ENCODE measurements around the gene PRKN. TPM values are rescaled to one million over a fixed set of nuclear protein-coding genes. Genes with fewer than 3 reads are reported as not detected.

The PRKN gene
- total and polyA plus RNA-seq, 10 donors = 0.23 to 14.1 (median 7.0) TPM

DNA sequence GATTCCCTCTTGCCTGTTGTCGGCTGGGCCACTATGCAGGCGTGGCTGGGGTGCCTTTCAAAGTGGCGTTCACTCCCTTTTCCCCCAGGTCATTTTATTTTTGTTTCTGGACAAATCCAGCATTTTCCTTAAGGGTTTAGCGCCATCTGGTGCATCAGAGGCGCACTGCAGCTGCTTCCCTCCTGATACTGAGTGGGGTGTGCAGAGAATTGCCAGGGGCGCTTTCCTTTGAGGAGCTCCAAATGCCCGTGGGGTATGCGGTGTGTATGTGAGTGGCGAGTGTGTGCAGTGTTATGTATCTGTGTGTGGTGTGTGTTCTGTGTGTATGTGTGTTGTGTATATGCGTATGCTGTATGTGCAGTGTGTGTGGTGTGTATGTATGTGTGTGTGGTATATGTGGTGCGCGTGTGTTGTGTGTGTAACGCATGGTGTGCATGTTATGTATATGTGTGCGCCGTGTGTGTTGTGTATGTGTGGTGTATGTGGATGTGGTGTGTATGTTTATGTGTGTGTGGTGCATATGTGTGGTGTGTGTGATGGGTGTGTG lies 1353.6 kb downstream of the PRKN start:
- Histone ChIP-seq H3K4me3 (no peak overlapping the region), H3K36me3 (no peaks in the 10 kb centered on the region), H3K9me3 (no peaks in the 10 kb centered on the region), H3K27me3 (replicated peaks in 1 of 7) (no peaks in the 10 kb centered on the region), H3K4me1 (peaks cover 2 to 21% (median 14%) of the 10 kb centered on the region in 6 donors), H3K27ac (no peak overlapping the region)
- TF ChIP-seq POLR2A (IDR thresholded peaks at IDR 0.05) = no peak
- TF ChIP-seq, protein P1, sequence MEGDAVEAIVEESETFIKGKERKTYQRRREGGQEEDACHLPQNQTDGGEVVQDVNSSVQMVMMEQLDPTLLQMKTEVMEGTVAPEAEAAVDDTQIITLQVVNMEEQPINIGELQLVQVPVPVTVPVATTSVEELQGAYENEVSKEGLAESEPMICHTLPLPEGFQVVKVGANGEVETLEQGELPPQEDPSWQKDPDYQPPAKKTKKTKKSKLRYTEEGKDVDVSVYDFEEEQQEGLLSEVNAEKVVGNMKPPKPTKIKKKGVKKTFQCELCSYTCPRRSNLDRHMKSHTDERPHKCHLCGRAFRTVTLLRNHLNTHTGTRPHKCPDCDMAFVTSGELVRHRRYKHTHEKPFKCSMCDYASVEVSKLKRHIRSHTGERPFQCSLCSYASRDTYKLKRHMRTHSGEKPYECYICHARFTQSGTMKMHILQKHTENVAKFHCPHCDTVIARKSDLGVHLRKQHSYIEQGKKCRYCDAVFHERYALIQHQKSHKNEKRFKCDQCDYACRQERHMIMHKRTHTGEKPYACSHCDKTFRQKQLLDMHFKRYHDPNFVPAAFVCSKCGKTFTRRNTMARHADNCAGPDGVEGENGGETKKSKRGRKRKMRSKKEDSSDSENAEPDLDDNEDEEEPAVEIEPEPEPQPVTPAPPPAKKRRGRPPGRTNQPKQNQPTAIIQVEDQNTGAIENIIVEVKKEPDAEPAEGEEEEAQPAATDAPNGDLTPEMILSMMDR (IDR thresholded peaks at IDR 0.05 in 8 of 11, conservative IDR thresholded peaks at IDR 0.05 in 3 of 11) = peak; percentile 88 to 96 (median 95)
- 35 to 41% (median 40%) methylated on average over 15 of the region's 15 CpGs for WGBS, 5 donors
- intact Hi-C loops (cut with DNase I; ENCODE audit: low total_unique reads) = loop anchor here (5.0 to 10.0 kb wide), 3 partner anchors 219 to 639 kb away; no protein-coding TSS in a partner anchor
- peak; percentile 82 for DNase-seq

DNA sequence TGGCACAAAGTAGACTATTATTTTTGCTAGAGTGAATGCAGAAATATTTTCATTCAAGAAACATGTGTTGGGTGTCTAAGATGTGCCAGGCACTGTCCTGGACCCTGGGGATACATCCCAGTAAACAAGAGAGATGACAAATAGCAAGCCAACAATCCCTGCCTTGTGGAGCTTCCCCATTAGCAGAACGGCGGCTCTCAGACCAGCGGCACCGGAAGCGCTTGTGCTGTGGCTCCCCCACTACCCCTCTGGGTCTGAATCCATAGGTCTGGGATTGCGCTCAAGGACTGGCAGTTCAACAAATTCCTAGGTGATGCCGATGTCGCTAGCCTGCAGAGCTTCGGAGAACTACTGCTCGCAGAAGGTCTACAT lies 1355.2 kb downstream of the PRKN start:
- Histone ChIP-seq H3K9me3 (no peaks in the 10 kb centered on the region), H3K36me3 (no peaks in the 10 kb centered on the region), H3K27me3 (replicated peaks in 1 of 7) (no peaks in the 10 kb centered on the region), H3K4me3 (no peak overlapping the region), H3K27ac (no peak overlapping the region), H3K4me1 (peaks cover 2 to 21% (median 14%) of the 10 kb centered on the region in 6 donors)
- intact Hi-C loops (cut with DNase I; ENCODE audit: low total_unique reads) = loop anchor here (5.0 to 10.0 kb wide), 3 partner anchors 218 to 638 kb away; no protein-coding TSS in a partner anchor
- DNase-seq = no peak
- TF ChIP-seq, protein P1 (IDR thresholded peaks at IDR 0.05 in 8 of 11, conservative IDR thresholded peaks at IDR 0.05 in 3 of 11) = no peak
- TF ChIP-seq POLR2A (IDR thresholded peaks at IDR 0.05) (no peak), POLR2AphosphoS5 (IDR thresholded peaks at IDR 0.05) (no peak)
- WGBS, 5 donors = 90 to 95% (median 92%) methylated on average over 10 of the region's 10 CpGs

DNA sequence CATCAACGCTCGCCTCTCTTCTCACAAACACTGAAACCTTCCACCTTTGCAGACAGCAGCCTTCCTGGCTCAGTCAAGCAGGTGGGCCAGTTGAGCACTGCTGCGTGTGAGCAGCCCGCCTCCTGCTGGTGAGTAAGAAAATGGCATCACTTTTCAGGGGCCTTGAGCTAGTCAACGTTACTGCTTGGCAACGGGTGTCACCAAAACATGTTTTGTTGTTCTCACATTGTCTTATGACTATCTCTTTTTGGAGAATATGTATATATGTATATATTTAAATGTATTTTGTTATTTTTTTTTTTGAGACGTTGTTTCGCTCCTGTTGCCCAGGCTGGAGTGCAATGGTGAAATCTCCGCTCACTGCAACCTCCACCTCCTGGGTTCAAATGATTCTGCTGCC lies 1356.7 kb downstream of the PRKN start:
- no peaks in the 10 kb centered on the region for H3K9me3 ChIP-seq
- H3K27ac ChIP-seq = no peak overlapping the region
- 30 to 37% (median 35%) methylated on average over 9 of the region's 9 CpGs for WGBS, 5 donors
- no peaks in the 10 kb centered on the region for H3K36me3 ChIP-seq
- DNase-seq = peak; percentile 85
- peaks cover 2 to 18% (median 13%) of the 10 kb centered on the region in 6 donors for H3K4me1 ChIP-seq
- H3K4me3 ChIP-seq = no peak overlapping the region
- intact Hi-C loops (cut with DNase I; ENCODE audit: low total_unique reads) = loop anchor here (5.0 to 10.0 kb wide), 3 partner anchors 216 to 636 kb away; no protein-coding TSS in a partner anchor
- no peak for TF ChIP-seq POLR2A (IDR thresholded peaks at IDR 0.05)
- TF ChIP-seq, protein P1 (IDR thresholded peaks at IDR 0.05 in 8 of 11, conservative IDR thresholded peaks at IDR 0.05 in 3 of 11) = peak; percentile 65 to 88 (median 79)
- no peaks in the 10 kb centered on the region for H3K27me3 ChIP-seq (replicated peaks in 1 of 7)

DNA sequence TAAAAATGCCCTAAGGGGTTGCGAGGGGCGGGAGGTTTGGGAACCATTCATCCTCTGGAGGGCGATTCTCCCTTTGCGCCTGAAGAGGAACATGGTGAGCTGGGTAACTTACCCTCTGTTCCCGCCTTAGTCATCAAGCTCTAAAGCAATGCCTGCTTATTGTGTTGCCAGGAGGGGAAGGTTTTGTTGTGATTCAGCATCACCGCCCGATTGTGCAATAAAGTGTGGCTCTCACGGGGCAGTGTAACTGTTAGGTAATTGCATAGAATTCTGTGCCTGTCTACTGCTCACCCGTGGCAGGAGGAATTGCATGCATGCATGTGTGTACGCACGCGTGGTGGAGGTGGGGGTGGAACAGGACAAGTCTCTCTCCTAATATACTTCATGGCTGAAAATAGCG lies 1358.2 kb downstream of the PRKN start:
- H3K4me1 ChIP-seq = peaks cover 0 to 6% (median 4%) of the 10 kb centered on the region in 6 donors
- TF ChIP-seq POLR2A (IDR thresholded peaks at IDR 0.05) (no peak), POLR2AphosphoS5 (IDR thresholded peaks at IDR 0.05) (no peak)
- TF ChIP-seq, protein P1 (IDR thresholded peaks at IDR 0.05 in 8 of 11, conservative IDR thresholded peaks at IDR 0.05 in 3 of 11) = peak in 1 of 11 experiments; percentile 14
- intact Hi-C loops (cut with DNase I; ENCODE audit: low total_unique reads) = no loop called here
- no peak overlapping the region for H3K4me3 ChIP-seq
- H3K9me3 ChIP-seq = peaks cover 0 to 9% (median 1%) of the 10 kb centered on the region in 8 donors
- DNase-seq = no peak
- peak overlapping the region in 1 of 8 donors; percentile 28 for H3K27ac ChIP-seq
- no peaks in the 10 kb centered on the region for H3K27me3 ChIP-seq (replicated peaks in 1 of 7)
- 67 to 87% (median 80%) methylated on average over 13 of the region's 13 CpGs for WGBS, 5 donors
- no peaks in the 10 kb centered on the region for H3K36me3 ChIP-seq
